Stomach smooth muscle (tissue), 2 donors: Measurements from ENCODE around the gene GRM5.

Experiments used
- H3K27ac ChIP-seq: one replicate; pipeline ENCODE4 v1.7.0; 2013; ENCODE audit warnings: mild to moderate bottlenecking, low read length, inconsistent platforms
- H3K27me3 ChIP-seq, 2 donors: one replicate each; pipeline ENCODE4 v1.7.0; 2013; ENCODE audit warnings: low read length in 2 of 2; ENCODE audit not compliant: insufficient read depth in 2 of 2, control insufficient read depth in 1 of 2
- H3K36me3 ChIP-seq, 2 donors: one replicate each; pipeline ENCODE4 v1.7.0; 2013; ENCODE audit warnings: low read length in 2 of 2; ENCODE audit not compliant: control insufficient read depth in 2 of 2, insufficient read depth in 2 of 2
- H3K4me1 ChIP-seq: one replicate; pipeline ENCODE4 v1.7.0; 2013; ENCODE audit warnings: low read length; ENCODE audit not compliant: control insufficient read depth, insufficient read depth
- H3K4me3 ChIP-seq, 2 donors: one replicate each; pipeline ENCODE4 v1.7.0; 2013; ENCODE audit warnings: low read length in 2 of 2
- H3K9ac ChIP-seq, 2 donors: one replicate each; pipeline ENCODE4 v1.7.0; 2013; ENCODE audit warnings: low read length in 2 of 2, mild to moderate bottlenecking in 1 of 2
- H3K9me3 ChIP-seq, 2 donors: one replicate each; pipeline ENCODE4 v1.7.0; 2013; ENCODE audit warnings: low read length in 2 of 2; ENCODE audit not compliant: control insufficient read depth in 2 of 2
- donor health status: healthy.
- donor health status: Pancreatic carcinoma.

Gene GRM5

GRCh38 chr11:88594274-88594950 lies 471.4 kb downstream of the GRM5 start:
- no peaks in the 10 kb centered on the region for H3K27me3 ChIP-seq
- no peak overlapping the region for H3K4me3 ChIP-seq
- H3K9me3 ChIP-seq = no peaks in the 10 kb centered on the region
- H3K9ac ChIP-seq = no peak overlapping the region
- H3K27ac ChIP-seq = no peak overlapping the region
- H3K36me3 ChIP-seq = no peaks in the 10 kb centered on the region
- no peaks in the 10 kb centered on the region for H3K4me1 ChIP-seq

- H3K9ac ChIP-seq = no peak overlapping the region
- no peak overlapping the region for H3K27ac ChIP-seq
- no peak overlapping the region for H3K4me3 ChIP-seq
- no peaks in the 10 kb centered on the region for H3K4me1 ChIP-seq
- no peaks in the 10 kb centered on the region for H3K9me3 ChIP-seq
- no peaks in the 10 kb centered on the region for H3K36me3 ChIP-seq
- H3K27me3 ChIP-seq = no peaks in the 10 kb centered on the region
These were observed 475.4 kb downstream of the GRM5 start for GRCh38 chr11:88590361-88590760.

GRCh38 chr11:88583251-88583650 lies 482.5 kb downstream of the GRM5 start:
- H3K4me1 ChIP-seq = no peaks in the 10 kb centered on the region
- no peak overlapping the region for H3K4me3 ChIP-seq
- no peaks in the 10 kb centered on the region for H3K27me3 ChIP-seq
- H3K9me3 ChIP-seq = no peaks in the 10 kb centered on the region
- no peaks in the 10 kb centered on the region for H3K36me3 ChIP-seq
- no peak overlapping the region for H3K9ac ChIP-seq
- no peak overlapping the region for H3K27ac ChIP-seq

- Histone ChIP-seq H3K4me1 (no peaks in the 10 kb centered on the region), H3K27ac (no peak overlapping the region), H3K9me3 (no peaks in the 10 kb centered on the region), H3K9ac (no peak overlapping the region), H3K36me3 (no peaks in the 10 kb centered on the region), H3K4me3 (no peak overlapping the region), H3K27me3 (no peaks in the 10 kb centered on the region)
These were observed 486.3 kb downstream of the GRM5 start for GRCh38 chr11:88579466-88579865.

- Histone ChIP-seq H3K4me1 (no peaks in the 10 kb centered on the region), H3K9ac (no peak overlapping the region), H3K27ac (no peak overlapping the region), H3K27me3 (no peaks in the 10 kb centered on the region), H3K4me3 (no peak overlapping the region), H3K9me3 (no peaks in the 10 kb centered on the region), H3K36me3 (no peaks in the 10 kb centered on the region)
These were observed 489.0 kb downstream of the GRM5 start for GRCh38 chr11:88576741-88577140.

- H3K4me3 ChIP-seq = no peak overlapping the region
- no peaks in the 10 kb centered on the region for H3K27me3 ChIP-seq
- no peak overlapping the region for H3K27ac ChIP-seq
- H3K9me3 ChIP-seq = no peaks in the 10 kb centered on the region
- H3K36me3 ChIP-seq = no peaks in the 10 kb centered on the region
- no peaks in the 10 kb centered on the region for H3K4me1 ChIP-seq
- H3K9ac ChIP-seq = no peak overlapping the region
These were observed 489.9 kb downstream of the GRM5 start for GRCh38 chr11:88575916-88576315.

- H3K9ac ChIP-seq = no peak overlapping the region
- H3K9me3 ChIP-seq = no peaks in the 10 kb centered on the region
- no peak overlapping the region for H3K27ac ChIP-seq
- H3K4me3 ChIP-seq = no peak overlapping the region
- H3K36me3 ChIP-seq = no peaks in the 10 kb centered on the region
- H3K4me1 ChIP-seq = no peaks in the 10 kb centered on the region
- no peaks in the 10 kb centered on the region for H3K27me3 ChIP-seq
These were observed 496.4 kb downstream of the GRM5 start for GRCh38 chr11:88569342-88569741.

GRCh38 chr11:88555829-88556202 lies 510.0 kb downstream of the GRM5 start:
- Histone ChIP-seq H3K36me3 (no peaks in the 10 kb centered on the region), H3K4me1 (no peaks in the 10 kb centered on the region), H3K4me3 (no peak overlapping the region), H3K27me3 (no peaks in the 10 kb centered on the region), H3K9me3 (no peaks in the 10 kb centered on the region), H3K27ac (no peak overlapping the region), H3K9ac (no peak overlapping the region)

GRCh38 chr11:88555018-88555828 lies 510.6 kb downstream of the GRM5 start:
- Histone ChIP-seq H3K27me3 (no peaks in the 10 kb centered on the region), H3K27ac (no peak overlapping the region), H3K4me1 (no peaks in the 10 kb centered on the region), H3K36me3 (no peaks in the 10 kb centered on the region), H3K9me3 (no peaks in the 10 kb centered on the region), H3K4me3 (no peak overlapping the region), H3K9ac (no peak overlapping the region)

GRCh38 chr11:88553204-88553603 lies 512.6 kb downstream of the GRM5 start:
- H3K27ac ChIP-seq = no peak overlapping the region

More at GRCh38 chr11:88553204-88553603, 512.6 kb downstream of the GRM5 start:
- Histone ChIP-seq H3K27me3 (no peaks in the 10 kb centered on the region), H3K4me1 (no peaks in the 10 kb centered on the region), H3K9ac (no peak overlapping the region), H3K36me3 (no peaks in the 10 kb centered on the region), H3K9me3 (no peaks in the 10 kb centered on the region), H3K4me3 (no peak overlapping the region)
